Activated CD4-positive, alpha-beta T cell treated with anti-CD3 and anti-CD28 coated beads, Interleukin-2, amount 10 ng/mL, durations not matched to agents 7 days and 5 days (primary cell): Measurements from ENCODE around the gene VTCN1. TPM values are rescaled to one million over a fixed set of nuclear protein-coding genes. Genes with fewer than 3 reads are reported as not detected.

Source experiments
- CTCF ChIA-PET: fragments of 350-600 bp; sonication (Branson Sonifier 250); formaldehyde crosslinking; loops from one replicate; lab custom pipeline; 2021; ENCODE audit warnings: antibody characterized with exemption; lab: Charles Lee
- POLR2A ChIA-PET: fragments of 350-600 bp; sonication (Branson Sonifier 250); formaldehyde crosslinking; loops from one replicate; lab custom pipeline; 2021; ENCODE audit warnings: antibody characterized with exemption; lab: Charles Lee
- DNase-seq: peaks from one replicate; pipeline ENCODE4 v3.0.0-alpha.2; 2020
- H3K27ac Mint-ChIP-seq: one replicate; pipeline ENCODE4 v1.8.0; 2021; ENCODE audit warnings: mild to moderate bottlenecking, moderate library complexity, mixed read lengths
- H3K27me3 Mint-ChIP-seq: one replicate; pipeline ENCODE4 v1.8.0; 2021; ENCODE audit warnings: mixed read lengths
- H3K36me3 Mint-ChIP-seq: one replicate; pipeline ENCODE4 v1.8.0; 2021; ENCODE audit warnings: low read depth, mixed read lengths
- H3K4me1 Mint-ChIP-seq: one replicate; pipeline ENCODE4 v1.8.0; 2021; ENCODE audit warnings: mixed read lengths
- H3K4me3 Mint-ChIP-seq: one replicate; pipeline ENCODE4 v1.8.0; 2021; ENCODE audit warnings: mild to moderate bottlenecking, moderate library complexity, mixed read lengths
- H3K9me3 Mint-ChIP-seq: one replicate; pipeline ENCODE4 v1.8.0; 2021; ENCODE audit warnings: mixed read lengths
- total RNA-seq, 2 experiments: library from RNA; stranded (reverse); gene quantifications; one replicate each; pipeline ENCODE4 v1.2.3, GENCODE V29; 2021

VTCN1 gene
- total RNA-seq, 2 experiments from 2014 or later = not detected

- POLR2A ChIA-PET = no interaction called here
- H3K9me3 Mint-ChIP-seq = peaks cover 5% of the 10 kb centered on the region
- H3K27me3 Mint-ChIP-seq = peaks cover 8% of the 10 kb centered on the region
- no peaks in the 10 kb centered on the region for H3K4me1 Mint-ChIP-seq
- H3K27ac Mint-ChIP-seq = no peak overlapping the region
- no peak for DNase-seq
- no peak overlapping the region for H3K4me3 Mint-ChIP-seq
- CTCF ChIA-PET = interaction anchor here (0.6 kb wide), 1 partner anchor 330 kb away, joined by 3 read pairs; no protein-coding TSS in a partner anchor
- H3K36me3 Mint-ChIP-seq = no peaks in the 10 kb centered on the region
Measured at GRCh38 chr1:117146575-117147340, 64.0 kb downstream of the VTCN1 start.

- H3K36me3 Mint-ChIP-seq = no peaks in the 10 kb centered on the region
- no peak for DNase-seq
- CTCF ChIA-PET = interaction anchor here (0.6 kb wide), 1 partner anchor 329 kb away, joined by 3 read pairs; no protein-coding TSS in a partner anchor
- no peak overlapping the region for H3K27ac Mint-ChIP-seq
- no peak overlapping the region for H3K4me3 Mint-ChIP-seq
- POLR2A ChIA-PET = no interaction called here
- no peaks in the 10 kb centered on the region for H3K9me3 Mint-ChIP-seq
- peaks cover 8% of the 10 kb centered on the region for H3K27me3 Mint-ChIP-seq
- H3K4me1 Mint-ChIP-seq = no peaks in the 10 kb centered on the region
Measured at GRCh38 chr1:117146072-117146471, 64.7 kb downstream of the VTCN1 start.

- no peak for DNase-seq
- Mint-ChIP-seq H3K9me3 (no peaks in the 10 kb centered on the region), H3K27me3 (peaks cover 6% of the 10 kb centered on the region), H3K27ac (no peak overlapping the region), H3K4me1 (no peaks in the 10 kb centered on the region), H3K4me3 (no peak overlapping the region), H3K36me3 (no peaks in the 10 kb centered on the region)
- ChIA-PET POLR2A (no interaction called here), CTCF (no interaction called here)
Measured at GRCh38 chr1:117143871-117144270, 66.9 kb downstream of the VTCN1 start.

GRCh38 chr1:117143172-117143571, 67.6 kb downstream of the VTCN1 start:
- no peaks in the 10 kb centered on the region for H3K9me3 Mint-ChIP-seq
- ChIA-PET POLR2A (no interaction called here), CTCF (no interaction called here)
- H3K27me3 Mint-ChIP-seq = peaks cover 6% of the 10 kb centered on the region
- DNase-seq = no peak
- H3K4me1 Mint-ChIP-seq = no peaks in the 10 kb centered on the region
- no peak overlapping the region for H3K27ac Mint-ChIP-seq
- no peak overlapping the region for H3K4me3 Mint-ChIP-seq
- H3K36me3 Mint-ChIP-seq = no peaks in the 10 kb centered on the region

- Mint-ChIP-seq H3K4me1 (no peaks in the 10 kb centered on the region), H3K36me3 (no peaks in the 10 kb centered on the region), H3K4me3 (no peak overlapping the region), H3K27ac (no peak overlapping the region), H3K27me3 (peaks cover 4% of the 10 kb centered on the region), H3K9me3 (no peaks in the 10 kb centered on the region)
- ChIA-PET POLR2A (no interaction called here), CTCF (interaction anchor here (1.3 kb wide), 1 partner anchor 13 kb away, joined by 5 read pairs; no protein-coding TSS in a partner anchor)
- no peak for DNase-seq
Measured at GRCh38 chr1:117142200-117142599, 68.5 kb downstream of the VTCN1 start.

GRCh38 chr1:117138561-117138960, 72.2 kb downstream of the VTCN1 start:
- ChIA-PET POLR2A (no interaction called here), CTCF (no interaction called here)
- no peaks in the 10 kb centered on the region for H3K36me3 Mint-ChIP-seq
- H3K4me3 Mint-ChIP-seq = no peak overlapping the region
- no peak overlapping the region for H3K27ac Mint-ChIP-seq
- H3K4me1 Mint-ChIP-seq = no peaks in the 10 kb centered on the region
- peaks cover 5% of the 10 kb centered on the region for H3K27me3 Mint-ChIP-seq
- H3K9me3 Mint-ChIP-seq = no peaks in the 10 kb centered on the region
- DNase-seq = no peak

GRCh38 chr1:117138106-117138505, 72.6 kb downstream of the VTCN1 start:
- no peak for DNase-seq
- ChIA-PET POLR2A (no interaction called here), CTCF (no interaction called here)
- no peaks in the 10 kb centered on the region for H3K9me3 Mint-ChIP-seq
- no peak overlapping the region for H3K27ac Mint-ChIP-seq
- no peak overlapping the region for H3K4me3 Mint-ChIP-seq
- no peaks in the 10 kb centered on the region for H3K36me3 Mint-ChIP-seq
- H3K27me3 Mint-ChIP-seq = peaks cover 5% of the 10 kb centered on the region
- no peaks in the 10 kb centered on the region for H3K4me1 Mint-ChIP-seq

GRCh38 chr1:117137281-117137855, 73.4 kb downstream of the VTCN1 start:
- H3K4me1 Mint-ChIP-seq = no peaks in the 10 kb centered on the region
- H3K9me3 Mint-ChIP-seq = no peaks in the 10 kb centered on the region
- POLR2A ChIA-PET = no interaction called here
- no peak for DNase-seq
- H3K27me3 Mint-ChIP-seq = peaks cover 5% of the 10 kb centered on the region
- CTCF ChIA-PET = interaction anchor here (1.0 to 1.2 kb wide), 2 partner anchors 69 to 73 kb away, joined by 3 read pairs; no protein-coding TSS in a partner anchor
- H3K27ac Mint-ChIP-seq = no peak overlapping the region
- no peak overlapping the region for H3K4me3 Mint-ChIP-seq
- no peaks in the 10 kb centered on the region for H3K36me3 Mint-ChIP-seq

GRCh38 chr1:117136749-117137148, 74.0 kb downstream of the VTCN1 start:
- no peak overlapping the region for H3K4me3 Mint-ChIP-seq
- H3K27ac Mint-ChIP-seq = no peak overlapping the region
- ChIA-PET POLR2A (no interaction called here), CTCF (interaction anchor here (1.0 to 1.2 kb wide), 2 partner anchors 69 to 72 kb away, joined by 3 read pairs; no protein-coding TSS in a partner anchor)
- DNase-seq = no peak
- no peaks in the 10 kb centered on the region for H3K9me3 Mint-ChIP-seq
- peaks cover 5% of the 10 kb centered on the region for H3K27me3 Mint-ChIP-seq
- H3K4me1 Mint-ChIP-seq = no peaks in the 10 kb centered on the region
- H3K36me3 Mint-ChIP-seq = no peaks in the 10 kb centered on the region

GRCh38 chr1:117135329-117135728, 75.4 kb downstream of the VTCN1 start:
- peaks cover 5% of the 10 kb centered on the region for H3K27me3 Mint-ChIP-seq
- ChIA-PET POLR2A (no interaction called here), CTCF (no interaction called here)

GRCh38 chr1:117130526-117130925, 80.2 kb downstream of the VTCN1 start:
- ChIA-PET CTCF (no interaction called here), POLR2A (no interaction called here)
- peaks cover 15% of the 10 kb centered on the region for H3K27me3 Mint-ChIP-seq
- no peak overlapping the region for H3K4me3 Mint-ChIP-seq
- no peaks in the 10 kb centered on the region for H3K36me3 Mint-ChIP-seq
- H3K9me3 Mint-ChIP-seq = no peaks in the 10 kb centered on the region
- H3K4me1 Mint-ChIP-seq = no peaks in the 10 kb centered on the region
- DNase-seq = no peak
- no peak overlapping the region for H3K27ac Mint-ChIP-seq

More at GRCh38 chr1:117135329-117135728, 75.4 kb downstream of the VTCN1 start:
- no peaks in the 10 kb centered on the region for H3K36me3 Mint-ChIP-seq
- no peak overlapping the region for H3K4me3 Mint-ChIP-seq
- no peaks in the 10 kb centered on the region for H3K4me1 Mint-ChIP-seq
- no peak overlapping the region for H3K27ac Mint-ChIP-seq
- DNase-seq = no peak
- no peaks in the 10 kb centered on the region for H3K9me3 Mint-ChIP-seq

GRCh38 chr1:117128323-117129079, 82.2 kb downstream of the VTCN1 start:
- POLR2A ChIA-PET = no interaction called here
- H3K4me1 Mint-ChIP-seq = no peaks in the 10 kb centered on the region
- no peak for DNase-seq
- no peaks in the 10 kb centered on the region for H3K36me3 Mint-ChIP-seq
- H3K4me3 Mint-ChIP-seq = no peak overlapping the region
- CTCF ChIA-PET = interaction anchor here (0.6 to 2.1 kb wide), 12 partner anchors 9 to 404 kb away, joined by 3 to 6 read pairs (median 4); no protein-coding TSS in a partner anchor
- H3K27ac Mint-ChIP-seq = no peak overlapping the region
- peaks cover 10% of the 10 kb centered on the region for H3K27me3 Mint-ChIP-seq
- no peaks in the 10 kb centered on the region for H3K9me3 Mint-ChIP-seq

- ChIA-PET POLR2A (no interaction called here), CTCF (interaction anchor here (1.0 to 2.1 kb wide), 5 partner anchors 14 to 157 kb away, joined by 3 to 5 read pairs (median 5); no protein-coding TSS in a partner anchor)
- no peak for DNase-seq
- peaks cover 16% of the 10 kb centered on the region for H3K27me3 Mint-ChIP-seq
- no peaks in the 10 kb centered on the region for H3K36me3 Mint-ChIP-seq
- H3K4me3 Mint-ChIP-seq = no peak overlapping the region
- H3K9me3 Mint-ChIP-seq = no peaks in the 10 kb centered on the region
- no peak overlapping the region for H3K27ac Mint-ChIP-seq
- no peaks in the 10 kb centered on the region for H3K4me1 Mint-ChIP-seq
Measured at GRCh38 chr1:117127795-117128194, 82.9 kb downstream of the VTCN1 start.
